ENCODE data around the gene ZNF668.

DNA sequence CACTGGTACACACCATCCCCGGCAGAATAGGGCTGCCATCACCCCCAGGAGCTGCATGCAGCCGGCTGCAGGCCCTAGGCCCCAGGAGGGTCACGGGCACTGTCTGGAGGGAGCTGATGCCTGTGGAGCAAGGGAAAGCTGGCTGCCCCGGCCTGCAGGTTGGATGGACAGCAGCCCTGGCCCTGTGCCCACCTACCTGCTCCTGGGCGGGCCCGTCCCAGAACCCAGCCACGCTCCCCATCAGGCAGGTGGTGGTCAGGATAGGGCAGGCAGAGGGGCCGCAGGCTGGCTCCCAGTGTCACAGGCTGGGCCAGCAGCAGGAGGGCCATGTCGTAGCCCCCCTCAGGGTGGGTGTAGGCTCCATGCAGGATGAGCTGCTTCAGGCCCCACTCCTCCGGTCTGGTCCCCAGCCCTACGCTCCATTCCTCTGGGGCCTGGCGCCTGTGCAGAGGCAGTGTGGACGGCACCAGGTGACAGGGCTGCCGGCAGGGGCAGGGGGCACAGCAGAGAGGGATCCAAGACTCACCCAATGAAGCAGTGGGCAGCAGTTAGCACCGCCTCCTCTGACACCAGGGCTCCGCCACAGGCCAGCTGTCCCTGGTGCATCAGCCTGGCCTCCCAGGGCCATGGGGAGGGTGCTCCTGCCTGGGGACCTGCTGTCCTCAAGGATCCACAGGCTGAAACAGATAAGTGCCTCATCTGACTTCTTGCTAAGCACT lies 10.7 kb upstream of the ZNF668 start:
- no peak for TF ChIP-seq CTCF (conservative IDR thresholded peaks at IDR 0.05; ENCODE audit: low read depth in 2 of 2)
- TF ChIP-seq EZH2 (IDR thresholded peaks at IDR 0.05; ENCODE audit: low read depth, unreplicated experiment): no peak
- TF ChIP-seq POLR2AphosphoS5 (IDR thresholded peaks at IDR 0.05; ENCODE audit: low read depth): no peak
- TF ChIP-seq, protein P1, sequence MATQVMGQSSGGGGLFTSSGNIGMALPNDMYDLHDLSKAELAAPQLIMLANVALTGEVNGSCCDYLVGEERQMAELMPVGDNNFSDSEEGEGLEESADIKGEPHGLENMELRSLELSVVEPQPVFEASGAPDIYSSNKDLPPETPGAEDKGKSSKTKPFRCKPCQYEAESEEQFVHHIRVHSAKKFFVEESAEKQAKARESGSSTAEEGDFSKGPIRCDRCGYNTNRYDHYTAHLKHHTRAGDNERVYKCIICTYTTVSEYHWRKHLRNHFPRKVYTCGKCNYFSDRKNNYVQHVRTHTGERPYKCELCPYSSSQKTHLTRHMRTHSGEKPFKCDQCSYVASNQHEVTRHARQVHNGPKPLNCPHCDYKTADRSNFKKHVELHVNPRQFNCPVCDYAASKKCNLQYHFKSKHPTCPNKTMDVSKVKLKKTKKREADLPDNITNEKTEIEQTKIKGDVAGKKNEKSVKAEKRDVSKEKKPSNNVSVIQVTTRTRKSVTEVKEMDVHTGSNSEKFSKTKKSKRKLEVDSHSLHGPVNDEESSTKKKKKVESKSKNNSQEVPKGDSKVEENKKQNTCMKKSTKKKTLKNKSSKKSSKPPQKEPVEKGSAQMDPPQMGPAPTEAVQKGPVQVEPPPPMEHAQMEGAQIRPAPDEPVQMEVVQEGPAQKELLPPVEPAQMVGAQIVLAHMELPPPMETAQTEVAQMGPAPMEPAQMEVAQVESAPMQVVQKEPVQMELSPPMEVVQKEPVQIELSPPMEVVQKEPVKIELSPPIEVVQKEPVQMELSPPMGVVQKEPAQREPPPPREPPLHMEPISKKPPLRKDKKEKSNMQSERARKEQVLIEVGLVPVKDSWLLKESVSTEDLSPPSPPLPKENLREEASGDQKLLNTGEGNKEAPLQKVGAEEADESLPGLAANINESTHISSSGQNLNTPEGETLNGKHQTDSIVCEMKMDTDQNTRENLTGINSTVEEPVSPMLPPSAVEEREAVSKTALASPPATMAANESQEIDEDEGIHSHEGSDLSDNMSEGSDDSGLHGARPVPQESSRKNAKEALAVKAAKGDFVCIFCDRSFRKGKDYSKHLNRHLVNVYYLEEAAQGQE (IDR thresholded peaks at IDR 0.05; ENCODE audit: unreplicated experiment): no peak
- TF ChIP-seq STAT1 (IDR thresholded peaks at IDR 0.05; ENCODE audit: unreplicated experiment): no peak
- TF ChIP-seq EZH2phosphoT487 (IDR thresholded peaks at IDR 0.05; ENCODE audit: unreplicated experiment): no peak
- TF ChIP-seq CREB1 (CRISPR knock-in tag; IDR thresholded peaks at IDR 0.05; ENCODE audit: low read depth): no peak
